Measurements from ENCODE around the gene ACOT9.
"Not testable (repeated sequence)": the region's sequence is repeated elsewhere in the genome, so short reads cannot be mapped to it uniquely, and the experiment has no call there.

Gene ACOT9

GRCh38 chrX:23704673-23705206, 38.3 kb downstream of the ACOT9 start:
- Histone ChIP-seq H3K36me3 (ENCODE audit: control insufficient read depth, insufficient read depth, low read length) (peaks cover 5% of the 10 kb centered on the region), H3K4me1 (ENCODE audit: control insufficient read depth, insufficient read depth, low read length) (no peaks in the 10 kb centered on the region), H3K27me3 (ENCODE audit: control insufficient read depth, insufficient read depth, low read length, poor library complexity, severe bottlenecking) (no peaks in the 10 kb centered on the region), H3K4me3 (ENCODE audit: insufficient read depth, low read depth, low read length) (no peak overlapping the region), H3K9me3 (ENCODE audit: control insufficient read depth, low read length) (no peaks in the 10 kb centered on the region), H3K27ac (ENCODE audit: insufficient read depth, low read depth, low read length, poor library complexity, severe bottlenecking) (no peak overlapping the region)
- 84% methylated on average over 4 of the region's 5 CpGs; no CpG with 5 or more reads in 1 of the 2 experiments for WGBS, 2 experiments

DNA sequence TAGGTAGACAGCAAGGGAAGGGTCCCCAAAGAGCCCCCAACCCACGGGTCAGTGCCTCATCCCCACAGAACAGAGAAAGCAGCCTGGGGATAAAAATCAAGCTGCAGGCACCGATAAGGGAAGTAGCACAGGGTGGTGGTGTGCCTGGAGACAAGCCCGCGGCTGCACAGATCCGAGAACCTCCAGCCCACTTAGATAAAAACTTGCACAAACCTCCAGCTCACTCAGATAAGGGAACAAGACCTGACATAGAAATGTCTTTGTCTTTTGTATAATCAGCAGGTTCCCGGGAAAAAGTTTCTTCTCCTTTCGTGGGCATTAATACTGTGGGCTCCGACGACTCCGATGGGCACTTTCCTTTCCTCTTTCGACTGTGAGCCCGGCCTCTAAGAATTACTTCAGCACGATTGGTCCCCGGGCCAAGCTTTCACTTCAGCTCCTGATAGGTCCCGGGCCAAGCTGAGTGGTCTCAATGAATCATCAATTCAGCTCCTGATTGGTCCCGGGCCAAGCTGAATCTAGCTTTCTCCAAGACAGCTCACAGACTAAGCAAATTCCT, 43.4 kb downstream of the ACOT9 start:
- 90% methylated on average over 15 to 16 of the region's 16 CpGs for WGBS, 2 experiments

GRCh38 chrX:23694606-23695005, 48.5 kb downstream of the ACOT9 start:
- Histone ChIP-seq H3K36me3 (ENCODE audit: control insufficient read depth, insufficient read depth, low read length) (no peaks in the 10 kb centered on the region), H3K9me3 (ENCODE audit: control insufficient read depth, low read length) (no peaks in the 10 kb centered on the region), H3K4me3 (ENCODE audit: insufficient read depth, low read depth, low read length) (no peak overlapping the region), H3K27me3 (ENCODE audit: control insufficient read depth, insufficient read depth, low read length, poor library complexity, severe bottlenecking) (no peaks in the 10 kb centered on the region), H3K27ac (ENCODE audit: insufficient read depth, low read depth, low read length, poor library complexity, severe bottlenecking) (no peak overlapping the region), H3K4me1 (ENCODE audit: control insufficient read depth, insufficient read depth, low read length) (no peaks in the 10 kb centered on the region)
- no CpG with 5 or more reads among the region's 8 CpGs for WGBS, 2 experiments

More for the DNA sequence above, 43.4 kb downstream of the ACOT9 start:
- Histone ChIP-seq H3K4me3 (ENCODE audit: insufficient read depth, low read depth, low read length) (no peak overlapping the region), H3K9me3 (ENCODE audit: control insufficient read depth, low read length) (no peaks in the 10 kb centered on the region), H3K36me3 (ENCODE audit: control insufficient read depth, insufficient read depth, low read length) (no peaks in the 10 kb centered on the region), H3K27me3 (ENCODE audit: control insufficient read depth, insufficient read depth, low read length, poor library complexity, severe bottlenecking) (no peaks in the 10 kb centered on the region), H3K27ac (ENCODE audit: insufficient read depth, low read depth, low read length, poor library complexity, severe bottlenecking) (no peak overlapping the region), H3K4me1 (ENCODE audit: control insufficient read depth, insufficient read depth, low read length) (no peaks in the 10 kb centered on the region)

- no peak overlapping the region for H3K4me3 ChIP-seq (ENCODE audit: insufficient read depth, low read depth, low read length)
- H3K4me1 ChIP-seq (ENCODE audit: control insufficient read depth, insufficient read depth, low read length), result no peaks in the 10 kb centered on the region
- H3K36me3 ChIP-seq (ENCODE audit: control insufficient read depth, insufficient read depth, low read length), result no peaks in the 10 kb centered on the region
- 90 to 93% methylated on average over 8 of the region's 8 CpGs for WGBS, 2 experiments
- H3K27me3 ChIP-seq (ENCODE audit: control insufficient read depth, insufficient read depth, low read length, poor library complexity, severe bottlenecking), result no peaks in the 10 kb centered on the region
- no peaks in the 10 kb centered on the region for H3K9me3 ChIP-seq (ENCODE audit: control insufficient read depth, low read length)
- H3K27ac ChIP-seq (ENCODE audit: insufficient read depth, low read depth, low read length, poor library complexity, severe bottlenecking), result no peak overlapping the region
Measured at GRCh38 chrX:23692166-23692565, 50.9 kb downstream of the ACOT9 start.

DNA sequence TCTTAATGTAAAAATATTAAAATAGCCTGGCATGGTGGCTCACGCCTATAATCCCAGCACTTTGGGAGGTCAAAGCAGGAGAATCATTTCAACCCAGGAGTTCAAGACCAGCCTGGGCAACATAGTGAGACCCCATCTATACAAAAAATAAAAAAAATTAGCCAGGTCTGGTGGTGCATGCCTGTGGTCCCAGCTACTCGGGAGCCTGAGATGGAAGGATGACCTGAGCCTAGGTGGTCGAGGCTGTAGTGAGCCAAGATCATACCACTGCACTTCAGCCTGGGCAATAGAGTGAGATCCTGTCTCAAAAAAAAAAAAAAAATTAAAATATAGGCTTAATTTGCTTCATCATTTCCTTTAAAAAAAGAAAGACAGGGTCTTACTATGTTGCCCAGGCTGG, 66.6 kb downstream of the ACOT9 start:
- not testable (repeated sequence) for H3K27me3 ChIP-seq (ENCODE audit: control insufficient read depth, insufficient read depth, low read length, poor library complexity, severe bottlenecking); H3K36me3 ChIP-seq (ENCODE audit: control insufficient read depth, insufficient read depth, low read length); H3K27ac ChIP-seq (ENCODE audit: insufficient read depth, low read depth, low read length, poor library complexity, severe bottlenecking); H3K9me3 ChIP-seq (ENCODE audit: control insufficient read depth, low read length); H3K4me3 ChIP-seq (ENCODE audit: insufficient read depth, low read depth, low read length); H3K4me1 ChIP-seq (ENCODE audit: control insufficient read depth, insufficient read depth, low read length)
- WGBS, 2 experiments, result 91 to 92% methylated on average over 3 of the region's 3 CpGs

DNA sequence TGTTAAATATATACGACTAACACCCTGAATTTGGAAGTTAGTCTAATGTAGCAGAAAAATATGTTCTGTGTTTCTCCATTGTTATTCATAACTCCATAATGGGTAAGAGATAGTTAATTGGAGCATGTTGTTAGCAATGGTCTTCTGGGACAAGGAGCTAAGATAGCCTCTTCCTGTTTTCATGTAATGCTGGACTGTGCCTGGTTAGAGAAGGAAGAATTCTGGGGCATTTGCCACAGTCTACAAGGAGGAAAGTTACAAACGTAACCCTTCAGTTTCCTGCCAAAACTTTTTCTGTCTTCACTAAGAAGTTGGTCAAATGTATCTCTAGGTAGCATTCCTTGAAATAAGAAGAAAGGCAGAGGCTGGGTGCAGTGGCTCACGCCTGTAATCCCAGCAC, 70.0 kb downstream of the ACOT9 start:
- H3K27me3 ChIP-seq (ENCODE audit: control insufficient read depth, insufficient read depth, low read length, poor library complexity, severe bottlenecking), result no peaks in the 10 kb centered on the region
- H3K4me3 ChIP-seq (ENCODE audit: insufficient read depth, low read depth, low read length), result no peak overlapping the region
- H3K27ac ChIP-seq (ENCODE audit: insufficient read depth, low read depth, low read length, poor library complexity, severe bottlenecking), result no peak overlapping the region
- H3K36me3 ChIP-seq (ENCODE audit: control insufficient read depth, insufficient read depth, low read length), result no peaks in the 10 kb centered on the region
- WGBS, 2 experiments, result 98% methylated on average over 2 of the region's 3 CpGs
- no peaks in the 10 kb centered on the region for H3K9me3 ChIP-seq (ENCODE audit: control insufficient read depth, low read length)
- H3K4me1 ChIP-seq (ENCODE audit: control insufficient read depth, insufficient read depth, low read length), result no peaks in the 10 kb centered on the region

DNA sequence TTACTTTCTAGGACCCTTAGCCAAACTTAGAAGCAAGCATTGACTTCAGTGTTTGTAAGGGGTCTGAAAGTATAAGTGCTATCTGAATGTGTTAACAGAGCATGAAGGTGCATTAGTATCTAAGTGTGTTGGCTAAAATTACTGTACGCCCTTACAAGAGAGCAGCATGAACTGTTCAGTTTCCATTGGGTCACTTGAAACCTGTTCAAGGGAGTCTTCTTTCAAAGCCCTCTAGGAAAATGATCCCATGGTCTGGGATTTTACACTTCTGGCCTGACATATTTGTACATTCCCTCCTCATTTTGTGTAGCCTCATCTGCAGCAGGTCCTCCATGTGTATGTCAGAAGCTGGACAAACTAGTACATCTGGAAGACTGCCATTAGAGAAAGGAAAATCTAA, 72.5 kb downstream of the ACOT9 start:
- Histone ChIP-seq H3K36me3 (ENCODE audit: control insufficient read depth, insufficient read depth, low read length) (no peaks in the 10 kb centered on the region), H3K4me3 (ENCODE audit: insufficient read depth, low read depth, low read length) (no peak overlapping the region), H3K9me3 (ENCODE audit: control insufficient read depth, low read length) (no peaks in the 10 kb centered on the region), H3K27ac (ENCODE audit: insufficient read depth, low read depth, low read length, poor library complexity, severe bottlenecking) (no peak overlapping the region), H3K27me3 (ENCODE audit: control insufficient read depth, insufficient read depth, low read length, poor library complexity, severe bottlenecking) (no peaks in the 10 kb centered on the region), H3K4me1 (ENCODE audit: control insufficient read depth, insufficient read depth, low read length) (no peaks in the 10 kb centered on the region)
- WGBS, 2 experiments, result 94 to 96% methylated on average over 1 of the region's 1 CpG

GRCh38 chrX:23668335-23668734, 74.7 kb downstream of the ACOT9 start:
- whole genome bisulfite sequencing, 2 experiments, result 41 to 44% methylated on average over 3 of the region's 3 CpGs
- no peaks in the 10 kb centered on the region for H3K4me1 ChIP-seq (ENCODE audit: control insufficient read depth, insufficient read depth, low read length)
- no peaks in the 10 kb centered on the region for H3K36me3 ChIP-seq (ENCODE audit: control insufficient read depth, insufficient read depth, low read length)
- no peaks in the 10 kb centered on the region for H3K9me3 ChIP-seq (ENCODE audit: control insufficient read depth, low read length)
- H3K27me3 ChIP-seq (ENCODE audit: control insufficient read depth, insufficient read depth, low read length, poor library complexity, severe bottlenecking), result no peaks in the 10 kb centered on the region
- peak overlapping the region; percentile 59 for H3K4me3 ChIP-seq (ENCODE audit: insufficient read depth, low read depth, low read length)
- no peak overlapping the region for H3K27ac ChIP-seq (ENCODE audit: insufficient read depth, low read depth, low read length, poor library complexity, severe bottlenecking)

DNA sequence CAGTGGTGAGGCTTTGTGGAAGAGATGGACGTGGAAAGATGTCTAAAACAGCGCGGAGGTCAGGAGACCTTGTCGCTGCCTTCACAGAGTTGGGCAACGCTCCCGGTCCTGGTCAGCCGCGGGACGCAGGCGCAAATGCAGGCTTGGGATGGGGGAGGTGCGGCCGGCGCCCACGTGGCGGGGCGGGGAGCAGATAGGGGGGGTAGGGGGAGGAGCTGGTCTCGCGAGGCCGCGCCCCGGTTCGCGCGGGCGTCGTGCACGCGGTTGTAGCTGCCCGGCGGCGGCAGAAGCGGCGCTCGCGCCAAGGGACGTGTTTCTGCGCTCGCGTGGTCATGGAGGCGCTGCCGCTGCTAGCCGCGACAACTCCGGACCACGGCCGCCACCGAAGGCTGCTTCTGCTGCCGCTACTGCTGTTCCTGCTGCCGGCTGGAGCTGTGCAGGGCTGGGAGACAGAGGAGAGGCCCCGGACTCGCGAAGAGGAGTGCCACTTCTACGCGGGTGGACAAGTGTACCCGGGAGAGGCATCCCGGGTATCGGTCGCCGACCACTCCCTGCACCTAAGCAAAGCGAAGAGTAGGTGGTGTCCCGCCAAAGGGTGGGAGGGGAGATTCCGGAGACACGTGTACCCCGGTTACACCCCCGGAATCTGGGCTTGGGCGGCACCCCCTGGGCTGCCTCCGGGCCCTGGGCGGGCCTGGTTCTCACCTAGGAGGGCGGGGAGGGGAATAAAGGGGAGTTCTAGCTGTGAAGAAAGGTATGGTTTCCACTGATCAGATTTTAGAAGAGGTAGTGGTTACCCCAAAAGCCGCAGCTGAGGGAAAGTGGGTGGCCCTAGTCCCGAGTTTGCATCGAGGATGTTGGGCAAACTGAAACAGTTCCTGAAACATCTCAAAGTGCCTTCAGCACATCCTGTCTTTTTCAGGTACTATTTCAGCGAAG, 75.6 kb downstream of the ACOT9 start, which contains the start of gene PRDX4:
TSS of gene PRDX4 (plus strand) at position 255 of the 939 bp plus-strand sequence. CDS start at position 333, 78 bp downstream.
- 0 to 1% methylated on average over 65 to 72 of the region's 73 CpGs for WGBS, 2 experiments

DNA sequence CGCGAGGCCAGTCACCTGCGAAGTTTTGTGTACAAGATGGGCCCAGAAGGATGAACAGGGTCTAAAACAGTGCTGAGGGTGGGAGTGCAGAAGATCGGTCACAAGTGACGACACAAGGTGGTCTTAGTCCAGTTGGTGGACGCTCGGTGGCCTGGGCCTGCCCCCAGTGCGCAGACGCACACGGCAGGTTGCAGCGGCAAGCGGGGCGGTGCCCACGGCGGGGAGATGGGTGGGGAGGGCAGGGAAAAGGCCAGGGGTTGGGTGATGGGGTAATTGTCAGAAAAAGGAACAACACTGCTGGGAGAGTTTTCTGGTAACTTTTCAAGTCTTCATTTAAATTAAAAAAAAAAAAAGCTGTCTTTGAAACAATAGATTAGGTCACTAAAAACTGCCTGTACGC, 76.8 kb downstream of the ACOT9 start:
- WGBS, 2 experiments, result 93 to 96% methylated on average over 14 to 16 of the region's 16 CpGs
- no peak overlapping the region for H3K27ac ChIP-seq (ENCODE audit: insufficient read depth, low read depth, low read length, poor library complexity, severe bottlenecking)

More for the DNA sequence above, 75.6 kb downstream of the ACOT9 start, which contains the start of gene PRDX4:
- Histone ChIP-seq H3K4me1 (ENCODE audit: control insufficient read depth, insufficient read depth, low read length) (no peaks in the 10 kb centered on the region), H3K27me3 (ENCODE audit: control insufficient read depth, insufficient read depth, low read length, poor library complexity, severe bottlenecking) (no peaks in the 10 kb centered on the region), H3K4me3 (ENCODE audit: insufficient read depth, low read depth, low read length) (peak within 1 kb of the TSS; percentile 59), H3K9me3 (ENCODE audit: control insufficient read depth, low read length) (no peaks in the 10 kb centered on the region), H3K27ac (ENCODE audit: insufficient read depth, low read depth, low read length, poor library complexity, severe bottlenecking) (no peak within 1 kb of the TSS), H3K36me3 (ENCODE audit: control insufficient read depth, insufficient read depth, low read length) (no peaks in the 10 kb centered on the region)

More for the DNA sequence above, 76.8 kb downstream of the ACOT9 start:
- Histone ChIP-seq H3K36me3 (ENCODE audit: control insufficient read depth, insufficient read depth, low read length) (no peaks in the 10 kb centered on the region), H3K4me1 (ENCODE audit: control insufficient read depth, insufficient read depth, low read length) (no peaks in the 10 kb centered on the region), H3K4me3 (ENCODE audit: insufficient read depth, low read depth, low read length) (no peak overlapping the region), H3K27me3 (ENCODE audit: control insufficient read depth, insufficient read depth, low read length, poor library complexity, severe bottlenecking) (no peaks in the 10 kb centered on the region), H3K9me3 (ENCODE audit: control insufficient read depth, low read length) (no peaks in the 10 kb centered on the region)
